ENCODE measurements around the gene CCNT2.
"Not testable (repeated sequence)": the region's sequence is repeated elsewhere in the genome, so short reads cannot be mapped to it uniquely, and the experiment has no call there.

Gene CCNT2

GRCh38 chr2:134884435-134884834 lies 34.2 kb upstream of the CCNT2 start:
- TF ChIP-seq CTCF (IDR thresholded peaks at IDR 0.05; ENCODE audit: low read depth, low read length): no peak
- no peak for DNase-seq (ENCODE audit: low read depth in 2 of 2)
- H3K4me3 ChIP-seq (replicated peaks in 1 of 2; ENCODE audit: low read depth in 2 of 2, low read length in 2 of 2): no peak overlapping the region

GRCh38 chr2:134892282-134893035 lies 26.2 kb upstream of the CCNT2 start:
- H3K4me3 ChIP-seq (replicated peaks in 1 of 2; ENCODE audit: low read depth in 2 of 2, low read length in 2 of 2): no peak overlapping the region
- DNase-seq (ENCODE audit: low read depth in 2 of 2): no peak
- TF ChIP-seq CTCF (IDR thresholded peaks at IDR 0.05; ENCODE audit: low read depth, low read length): no peak

GRCh38 chr2:134897932-134898331 lies 20.7 kb upstream of the CCNT2 start:
- peak; percentile 26 to 47 for DNase-seq (ENCODE audit: low read depth in 2 of 2)
- TF ChIP-seq CTCF (IDR thresholded peaks at IDR 0.05; ENCODE audit: low read depth, low read length): peak; percentile 34
- H3K4me3 ChIP-seq (replicated peaks in 1 of 2; ENCODE audit: low read depth in 2 of 2, low read length in 2 of 2): no peak overlapping the region

- TF ChIP-seq CTCF (IDR thresholded peaks at IDR 0.05; ENCODE audit: low read depth, low read length): no peak
- DNase-seq (ENCODE audit: low read depth in 2 of 2): no peak
- no peak overlapping the region for H3K4me3 ChIP-seq (replicated peaks in 1 of 2; ENCODE audit: low read depth in 2 of 2, low read length in 2 of 2)
Measured at GRCh38 chr2:134899204-134899603, 19.4 kb upstream of the CCNT2 start.

GRCh38 chr2:134900151-134900550 lies 18.5 kb upstream of the CCNT2 start:
- TF ChIP-seq CTCF (IDR thresholded peaks at IDR 0.05; ENCODE audit: low read depth, low read length): no peak
- peak; percentile 8 to 48 for DNase-seq (ENCODE audit: low read depth in 2 of 2)
- H3K4me3 ChIP-seq (replicated peaks in 1 of 2; ENCODE audit: low read depth in 2 of 2, low read length in 2 of 2): no peak overlapping the region

GRCh38 chr2:134903701-134904100 lies 14.9 kb upstream of the CCNT2 start:
- not testable (repeated sequence) for DNase-seq (ENCODE audit: low read depth in 2 of 2); H3K4me3 ChIP-seq (replicated peaks in 1 of 2; ENCODE audit: low read depth in 2 of 2, low read length in 2 of 2)

- DNase-seq (ENCODE audit: low read depth in 2 of 2): no peak
- H3K4me3 ChIP-seq (replicated peaks in 1 of 2; ENCODE audit: low read depth in 2 of 2, low read length in 2 of 2): no peak overlapping the region
- no peak for TF ChIP-seq CTCF (IDR thresholded peaks at IDR 0.05; ENCODE audit: low read depth, low read length)
Measured at GRCh38 chr2:134905168-134905567, 13.5 kb upstream of the CCNT2 start.
